ENCODE measurements around the gene NHSL2. TPM values are rescaled to one million over a fixed set of nuclear protein-coding genes. Genes with fewer than 3 reads are reported as not detected.

The NHSL2 gene
- total RNA-seq, 3 donors from 2014 or later = 5.4 to 9.2 (median 5.8) TPM

DNA sequence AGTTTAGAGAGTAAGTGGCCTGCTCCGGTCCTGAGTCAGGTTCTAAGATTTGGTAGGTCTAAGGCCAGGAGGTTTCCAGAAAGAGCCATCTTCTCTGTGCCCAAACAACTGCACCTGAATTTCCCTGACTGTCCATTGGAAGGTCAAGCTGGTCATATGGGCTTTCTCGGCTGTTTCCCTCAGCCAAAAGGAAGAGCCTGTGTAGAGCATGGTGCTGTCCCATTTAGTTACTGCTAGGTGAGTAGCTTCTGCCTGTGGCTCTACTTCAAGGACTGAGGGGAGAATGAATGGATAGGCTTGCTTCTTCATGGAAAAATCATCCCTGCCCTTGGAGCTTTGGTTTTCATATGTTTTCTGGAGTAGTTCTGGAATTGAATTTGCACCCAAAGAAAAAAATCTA is 33.7 kb downstream of the NHSL2 start:
- no peak overlapping the region for H3K27ac ChIP-seq
- no peak for DNase-seq (ENCODE audit: low spot score in 2 of 2)
- intact Hi-C loops (cut with DNase I; ENCODE audit: low total_unique reads) = no loop called here

GRCh38 chrX:71945237-71945805 is 34.7 kb downstream of the NHSL2 start:
- intact Hi-C loops (cut with DNase I; ENCODE audit: low total_unique reads) = no loop called here
- Histone ChIP-seq H3K9me3 (no peaks in the 10 kb centered on the region), H3K4me3 (no peak overlapping the region), H3K27me3 (peaks cover 0 to 51% of the 10 kb centered on the region in 2 donors), H3K36me3 (no peaks in the 10 kb centered on the region), H3K4me1 (no peaks in the 10 kb centered on the region), H3K27ac (no peak overlapping the region)
- TF ChIP-seq POLR2A (IDR thresholded peaks at IDR 0.05) = no peak
- TF ChIP-seq CTCF (IDR thresholded peaks at IDR 0.05) = no peak
- TF ChIP-seq POLR2AphosphoS5 (IDR thresholded peaks at IDR 0.05) = no peak
- no peak for DNase-seq (ENCODE audit: low spot score in 2 of 2)

More for the DNA sequence above, 33.7 kb downstream of the NHSL2 start:
- no peaks in the 10 kb centered on the region for H3K4me1 ChIP-seq
- H3K27me3 ChIP-seq = peaks cover 0 to 45% of the 10 kb centered on the region in 2 donors
- H3K4me3 ChIP-seq = no peak overlapping the region
- no peaks in the 10 kb centered on the region for H3K9me3 ChIP-seq
- TF ChIP-seq CTCF (IDR thresholded peaks at IDR 0.05) (no peak), POLR2A (IDR thresholded peaks at IDR 0.05) (no peak), POLR2AphosphoS5 (IDR thresholded peaks at IDR 0.05) (no peak)
- H3K36me3 ChIP-seq = no peaks in the 10 kb centered on the region

DNA sequence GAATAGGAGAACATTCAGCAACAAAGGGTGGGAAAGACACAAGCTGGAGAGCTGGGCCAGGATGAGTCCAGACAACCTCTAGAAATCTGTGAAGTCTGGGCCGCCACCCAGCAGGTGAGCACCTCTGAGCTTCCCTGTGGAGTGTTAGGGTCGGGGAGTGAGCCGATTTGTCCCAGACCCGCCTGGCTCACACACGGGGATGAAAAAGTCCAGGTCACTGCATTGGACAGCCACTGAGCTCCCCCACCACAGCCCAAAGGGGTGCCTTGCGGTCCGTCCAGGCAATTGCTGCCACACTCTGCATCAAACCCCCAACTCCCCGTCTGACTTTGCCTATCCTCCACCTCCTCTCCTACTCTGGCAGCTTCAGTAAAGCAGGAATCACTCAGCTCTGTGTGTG is 38.7 kb downstream of the NHSL2 start:
- intact Hi-C loops (cut with DNase I; ENCODE audit: low total_unique reads) = no loop called here
- no peak for DNase-seq (ENCODE audit: low spot score in 2 of 2)
- no peaks in the 10 kb centered on the region for H3K36me3 ChIP-seq
- H3K4me1 ChIP-seq = no peaks in the 10 kb centered on the region
- TF ChIP-seq POLR2AphosphoS5 (IDR thresholded peaks at IDR 0.05) = no peak
- H3K27ac ChIP-seq = no peak overlapping the region
- H3K9me3 ChIP-seq = no peaks in the 10 kb centered on the region
- peaks cover 0 to 64% of the 10 kb centered on the region in 2 donors for H3K27me3 ChIP-seq
- no peak overlapping the region for H3K4me3 ChIP-seq

DNA sequence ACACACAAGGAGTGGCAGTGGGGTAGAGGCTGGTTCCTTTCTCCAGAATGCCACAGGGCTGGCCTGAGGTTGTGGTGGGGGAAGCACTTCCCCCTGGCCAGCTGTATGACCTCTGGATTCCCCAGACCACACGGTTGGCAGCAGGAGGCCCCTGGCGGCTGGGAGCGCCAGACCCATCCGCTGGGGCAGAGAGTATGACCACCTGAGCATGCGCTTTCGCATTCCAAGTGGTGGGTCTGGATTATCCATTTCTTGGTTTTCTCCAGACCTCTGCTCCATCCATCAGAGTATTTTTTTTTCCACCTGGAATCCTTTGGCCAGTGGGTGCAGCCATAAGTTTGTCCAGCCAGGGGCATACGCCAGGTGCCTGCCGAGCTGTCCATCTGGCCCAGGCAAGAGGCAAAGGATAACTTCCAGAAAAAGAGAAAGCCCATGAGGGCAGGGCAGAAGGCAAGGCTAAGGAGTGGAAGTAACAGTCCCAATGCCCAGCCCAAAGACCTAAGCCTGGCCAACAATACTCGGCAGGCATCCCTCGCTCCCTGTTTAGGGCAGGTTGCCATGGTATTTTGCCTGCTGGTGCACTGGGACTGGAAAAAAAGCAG is 39.3 kb downstream of the NHSL2 start:
- Histone ChIP-seq H3K36me3 (no peaks in the 10 kb centered on the region), H3K4me3 (no peak overlapping the region), H3K4me1 (no peaks in the 10 kb centered on the region), H3K9me3 (no peaks in the 10 kb centered on the region), H3K27ac (no peak overlapping the region), H3K27me3 (peaks cover 0 to 67% of the 10 kb centered on the region in 2 donors)
- no peak for TF ChIP-seq POLR2A (IDR thresholded peaks at IDR 0.05)
- no peak for DNase-seq (ENCODE audit: low spot score in 2 of 2)
- intact Hi-C loops (cut with DNase I; ENCODE audit: low total_unique reads) = no loop called here

GRCh38 chrX:71953391-71953790 is 42.7 kb downstream of the NHSL2 start:
- Histone ChIP-seq H3K9me3 (no peaks in the 10 kb centered on the region), H3K27me3 (peaks cover 0 to 78% of the 10 kb centered on the region in 2 donors), H3K36me3 (no peaks in the 10 kb centered on the region), H3K4me3 (no peak overlapping the region), H3K4me1 (no peaks in the 10 kb centered on the region), H3K27ac (no peak overlapping the region)
- no peak for DNase-seq (ENCODE audit: low spot score in 2 of 2)
- intact Hi-C loops (cut with DNase I; ENCODE audit: low total_unique reads) = no loop called here
- TF ChIP-seq CTCF (IDR thresholded peaks at IDR 0.05) = no peak
- no peak for TF ChIP-seq POLR2AphosphoS5 (IDR thresholded peaks at IDR 0.05)
- TF ChIP-seq POLR2A (IDR thresholded peaks at IDR 0.05) = no peak

- Histone ChIP-seq H3K4me1 (no peaks in the 10 kb centered on the region), H3K9me3 (no peaks in the 10 kb centered on the region), H3K27me3 (peaks cover 0 to 80% of the 10 kb centered on the region in 2 donors), H3K36me3 (no peaks in the 10 kb centered on the region), H3K27ac (no peak overlapping the region), H3K4me3 (no peak overlapping the region)
- no peak for TF ChIP-seq POLR2A (IDR thresholded peaks at IDR 0.05)
- no peak for TF ChIP-seq POLR2AphosphoS5 (IDR thresholded peaks at IDR 0.05)
- TF ChIP-seq CTCF (IDR thresholded peaks at IDR 0.05) = no peak
- DNase-seq (ENCODE audit: low spot score in 2 of 2) = no peak
- intact Hi-C loops (cut with DNase I; ENCODE audit: low total_unique reads) = no loop called here
These were observed 43.3 kb downstream of the NHSL2 start for GRCh38 chrX:71953946-71954345.
